Measurements from ENCODE around the gene DPYSL5.

DPYSL5 gene

DNA sequence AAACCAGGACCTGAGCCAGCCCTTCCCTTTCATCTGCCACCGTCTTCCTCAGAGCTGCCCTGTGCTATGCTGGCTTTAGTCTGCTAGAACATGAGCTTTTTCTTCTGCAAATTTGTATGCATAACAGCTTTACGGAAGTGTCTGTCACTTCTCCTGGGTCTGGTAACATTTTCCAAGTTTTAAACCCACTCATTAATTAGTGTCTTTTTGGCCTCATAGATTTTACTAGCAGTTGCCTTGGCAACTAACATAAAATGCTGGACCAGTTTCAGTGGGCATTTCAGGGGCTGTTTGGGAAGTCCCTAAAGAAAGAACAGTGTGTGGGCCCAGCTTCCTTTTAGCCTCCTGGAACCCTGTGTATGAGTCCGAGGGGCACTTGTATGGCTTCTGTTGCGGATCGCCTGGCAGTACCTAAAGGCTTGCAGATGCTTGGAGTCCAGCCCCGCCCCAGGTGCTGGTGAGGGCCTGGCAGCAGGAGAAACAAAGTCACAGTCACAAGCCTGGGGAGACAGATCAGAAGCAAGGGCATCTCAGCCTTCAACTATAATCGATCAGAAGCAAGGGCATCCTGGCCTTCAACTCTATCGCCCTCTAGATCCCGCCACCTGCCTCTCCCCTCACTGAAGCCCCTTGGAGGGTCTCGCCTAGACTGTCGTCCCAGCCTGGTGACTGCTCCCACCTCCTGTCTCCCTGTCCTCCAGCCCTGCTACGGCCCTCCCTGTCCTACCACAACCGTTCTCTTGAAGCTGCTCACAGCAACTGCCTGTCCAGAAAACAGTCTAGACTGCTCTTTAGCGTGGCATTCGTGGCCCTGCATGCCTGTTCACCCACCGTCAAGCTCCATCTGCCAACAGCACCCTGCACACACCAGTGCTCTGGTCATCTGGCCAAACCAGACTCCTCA lies 85.8 kb downstream of the DPYSL5 start:
- no peak for DNase-seq

GRCh38 chr2:26934335-26934724 lies 86.4 kb downstream of the DPYSL5 start:
- DNase-seq: no peak

GRCh38 chr2:26934985-26935384 lies 87.1 kb downstream of the DPYSL5 start:
- no peak for DNase-seq

DNA sequence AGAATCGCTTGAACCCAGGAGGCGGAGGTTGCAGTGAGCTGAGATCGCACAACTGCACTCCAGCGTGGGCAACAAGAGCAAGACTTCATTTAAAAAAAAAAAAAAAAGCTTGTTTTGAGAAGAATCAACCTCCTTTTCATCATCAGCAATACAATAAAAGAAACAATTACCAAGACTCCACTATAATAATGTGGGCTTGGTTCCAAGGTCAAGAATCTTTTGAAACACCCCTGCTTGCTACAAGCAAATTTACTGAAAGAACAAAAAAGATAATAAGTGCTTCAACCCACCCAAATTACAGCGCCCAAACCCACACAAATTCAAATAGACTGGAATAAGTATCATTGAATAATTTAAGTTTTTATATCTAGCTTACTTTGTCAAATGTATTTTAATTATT lies 88.9 kb downstream of the DPYSL5 start:
- DNase-seq: no peak

- no peak for DNase-seq
These were observed 90.6 kb downstream of the DPYSL5 start for GRCh38 chr2:26938399-26939118.

GRCh38 chr2:26940001-26940400 lies 92.1 kb downstream of the DPYSL5 start:
- DNase-seq: no peak

DNA sequence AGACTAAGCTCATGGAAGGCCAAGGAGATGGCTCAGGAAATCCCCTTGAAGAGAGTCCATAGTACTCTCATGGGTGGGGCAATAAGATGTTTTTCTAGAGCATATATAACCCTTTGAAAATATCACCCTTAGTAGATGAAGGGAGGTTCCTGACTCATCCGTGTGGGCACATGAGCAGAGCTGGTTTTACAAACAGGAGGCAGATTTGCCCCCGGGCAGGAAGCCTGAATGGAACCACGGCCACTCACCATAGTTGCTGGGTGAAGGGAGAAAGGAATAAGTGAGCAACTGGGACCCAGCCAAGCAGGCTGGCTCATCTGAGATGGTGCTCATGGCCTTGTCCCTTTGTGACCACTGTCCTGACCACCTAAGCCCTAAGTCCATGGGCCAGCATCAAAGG lies 93.6 kb downstream of the DPYSL5 start:
- DNase-seq: no peak

GRCh38 chr2:26942543-26943295 lies 94.8 kb downstream of the DPYSL5 start:
- DNase-seq: peak; percentile 68 to 85 (median 74)

DNA sequence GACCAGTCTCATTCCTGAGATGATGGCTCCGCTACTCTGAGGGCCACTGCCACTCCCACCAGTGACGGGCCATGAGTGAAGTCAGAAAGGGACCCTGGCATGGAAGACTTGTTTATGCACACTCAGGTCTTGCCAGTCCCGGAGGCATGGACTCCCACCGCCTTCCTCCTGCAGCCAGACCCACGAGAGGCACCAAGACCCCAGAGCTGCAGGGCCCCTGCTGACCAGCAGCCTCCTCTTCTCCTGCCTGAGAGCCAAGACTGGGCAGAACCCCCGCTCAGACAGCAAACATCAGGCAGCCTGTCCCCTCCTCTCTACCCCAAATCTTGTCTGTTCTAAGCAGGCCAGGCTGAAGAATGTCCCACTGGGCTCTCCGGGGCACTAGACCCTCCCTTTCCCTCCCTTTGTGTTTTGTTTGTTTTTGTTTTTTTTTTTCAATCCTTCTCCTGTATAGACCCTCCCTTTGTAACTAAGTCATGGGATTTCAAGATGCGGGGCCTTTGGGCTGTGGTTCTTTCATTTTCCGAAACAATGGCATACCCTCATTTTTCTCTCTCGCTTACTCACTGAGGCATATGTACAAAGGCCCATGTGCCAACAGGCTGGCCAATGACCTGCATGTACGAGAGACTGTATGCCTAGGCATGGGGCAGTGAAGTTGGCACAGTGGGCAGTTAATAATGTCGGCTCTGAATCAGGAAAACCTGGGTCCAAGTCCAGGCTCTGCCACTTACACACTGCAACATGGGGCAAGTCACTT lies 98.2 kb downstream of the DPYSL5 start:
- no peak for DNase-seq

- DNase-seq: peak; percentile 55 to 76 (median 58)
These were observed 99.2 kb downstream of the DPYSL5 start for GRCh38 chr2:26946841-26947784.

- DNase-seq: no peak
These were observed 100.9 kb downstream of the DPYSL5 start for GRCh38 chr2:26948800-26949199.

DNA sequence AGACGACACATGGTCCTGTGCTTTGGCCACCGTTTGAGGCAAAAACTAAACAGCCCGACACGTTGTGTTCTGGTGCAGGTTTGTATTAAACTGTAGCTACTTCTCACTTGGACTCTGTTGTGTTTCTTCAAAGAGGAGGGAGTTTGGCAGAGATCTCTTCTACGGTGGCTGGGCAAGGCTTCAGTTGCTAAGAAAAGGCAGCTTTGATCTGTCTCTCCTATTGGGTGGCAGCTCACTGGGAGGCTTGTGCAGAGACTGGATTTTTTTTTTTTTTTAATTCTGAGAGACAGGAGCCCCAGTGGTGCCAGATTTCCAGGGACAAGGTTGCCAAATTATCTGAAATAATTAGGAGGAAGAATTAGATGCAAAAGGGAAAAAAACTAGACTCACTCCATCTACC lies 102.3 kb downstream of the DPYSL5 start:
- no peak for DNase-seq

DNA sequence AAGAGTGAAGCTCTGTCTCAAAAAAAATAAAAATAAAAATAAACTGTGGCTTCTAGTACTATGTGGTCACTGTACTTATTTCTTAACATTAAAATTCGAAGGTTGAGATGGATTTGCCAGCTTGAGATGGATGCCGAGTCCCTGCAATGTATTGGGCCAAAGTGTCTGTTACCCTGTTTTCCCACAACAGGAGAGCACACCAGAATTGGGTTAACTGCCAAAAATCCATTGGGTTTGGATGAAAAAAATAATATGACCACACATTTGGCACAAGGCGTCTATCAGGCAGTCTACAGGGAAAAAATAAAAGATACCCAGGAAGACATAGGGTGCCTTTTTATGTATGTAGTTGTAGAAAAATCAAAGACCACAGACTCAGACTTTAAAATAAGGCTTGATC lies 103.3 kb downstream of the DPYSL5 start:
- DNase-seq: no peak

GRCh38 chr2:26952374-26952773 lies 104.4 kb downstream of the DPYSL5 start:
- no peak for DNase-seq

DNA sequence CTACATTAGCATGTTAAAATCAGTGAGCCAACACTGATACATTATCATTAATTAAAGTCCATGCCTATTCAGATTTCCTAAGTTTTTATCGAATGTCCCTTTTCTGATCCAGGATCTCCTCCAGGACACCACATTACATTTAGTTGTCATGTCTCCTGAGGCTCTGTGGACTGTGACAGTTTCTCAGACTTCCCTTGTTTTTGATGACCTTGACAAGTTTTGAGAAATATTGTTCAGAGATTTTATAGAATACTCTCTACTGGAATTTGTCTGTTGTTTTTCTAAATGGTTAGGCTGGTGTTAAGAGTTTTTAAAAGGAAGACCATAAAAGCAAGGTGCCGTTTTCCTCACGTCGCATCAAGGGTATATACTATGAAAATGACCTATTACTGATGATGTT lies 106.2 kb downstream of the DPYSL5 start:
- DNase-seq: no peak

DNA sequence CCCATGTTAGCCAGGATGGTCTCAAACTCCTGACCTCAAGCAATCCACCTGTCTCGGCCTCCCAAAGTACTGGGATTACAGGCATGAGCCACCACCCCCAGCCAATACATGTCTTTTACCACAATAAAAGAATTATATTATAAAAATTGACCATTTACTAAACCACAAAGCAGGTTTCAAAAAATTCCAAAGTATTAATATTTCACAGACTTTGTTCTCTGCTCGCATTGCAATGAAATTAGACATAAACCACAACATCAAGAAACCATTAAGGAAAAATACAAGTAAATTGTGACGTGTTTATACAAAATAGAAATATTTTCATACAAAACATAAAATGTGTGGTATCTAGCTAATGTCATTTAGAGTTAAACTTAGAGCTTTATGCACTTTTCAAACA lies 109.1 kb downstream of the DPYSL5 start:
- DNase-seq: no peak

GRCh38 chr2:26957534-26957933 lies 109.6 kb downstream of the DPYSL5 start:
- DNase-seq: no peak

DNA sequence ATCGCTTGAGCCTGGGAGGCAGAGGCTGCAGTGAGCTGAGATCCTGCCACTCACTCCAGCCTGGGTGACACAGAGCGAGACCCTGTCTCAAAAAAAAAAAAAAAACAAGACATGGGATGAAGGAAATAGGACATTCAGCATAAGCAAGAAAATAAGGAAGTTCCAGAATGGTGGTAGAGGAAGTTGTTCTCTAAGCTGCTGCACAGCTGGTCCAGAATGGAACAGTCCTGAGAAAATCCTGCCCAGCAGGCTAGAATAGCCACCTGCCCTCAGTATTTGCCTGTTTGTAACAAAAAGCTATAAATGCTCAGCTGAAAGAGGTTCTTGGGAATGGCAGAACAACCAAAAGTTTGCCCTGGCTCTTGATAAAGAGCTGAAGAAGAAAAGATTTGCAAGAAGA lies 111.4 kb downstream of the DPYSL5 start:
- DNase-seq: peak; percentile 56 to 77 (median 66)

- DNase-seq: no peak
These were observed 116.7 kb downstream of the DPYSL5 start for GRCh38 chr2:26964446-26965130.

DNA sequence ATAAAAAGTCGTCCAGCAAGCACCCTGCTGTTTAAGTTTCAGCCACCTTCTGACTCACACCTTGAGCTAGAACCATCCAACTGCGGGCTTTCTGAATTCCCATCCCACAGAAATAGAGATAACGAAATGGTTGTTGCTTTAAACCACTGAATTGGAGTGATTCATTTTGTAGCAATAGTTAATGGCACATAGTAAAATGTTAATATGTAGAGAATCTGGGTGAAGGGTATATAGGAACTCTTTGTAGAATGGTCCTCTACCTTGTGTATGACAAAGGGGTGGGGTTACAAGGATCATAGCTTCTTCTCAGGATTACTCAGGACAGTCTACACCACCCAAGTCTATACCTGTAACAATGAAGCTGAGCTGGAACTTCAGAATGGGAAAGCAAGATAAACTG lies 120.1 kb downstream of the DPYSL5 start:
- DNase-seq: no peak

Measured in suppressor macrophage (primary cell).